ENCODE measurements around the gene P2RY13.

The P2RY13 gene

GRCh38 chr3:151329363-151329762 is at the start of gene P2RY13:
Gene P2RY13, minus strand, starts transcription at chr3:151329549. Its CDS starts 21 bp downstream, at chr3:151329528.
- no peaks in the 10 kb centered on the region for H3K4me1 ChIP-seq (ENCODE audit: control insufficient read depth in 1 of 2, insufficient read depth in 2 of 2, low read length in 2 of 2)
- peak within 1 kb of the TSS; percentile 16 to 35 for H3K4me3 ChIP-seq (ENCODE audit: low read depth in 1 of 2, low read length in 2 of 2)
- no peaks in the 10 kb centered on the region for H3K36me3 ChIP-seq (ENCODE audit: control insufficient read depth in 1 of 2, insufficient read depth in 2 of 2, low read length in 2 of 2)
- H3K27me3 ChIP-seq (ENCODE audit: low read depth, low read length): no peaks in the 10 kb centered on the region
- no peaks in the 10 kb centered on the region for H3K9me3 ChIP-seq (ENCODE audit: control insufficient read depth in 1 of 2, low read length in 2 of 2)
- H3K27ac ChIP-seq (ENCODE audit: low read length): no peak within 1 kb of the TSS

GRCh38 chr3:151377768-151378385 is 48.5 kb upstream of the P2RY13 start:
- Histone ChIP-seq H3K27me3 (ENCODE audit: low read depth, low read length) (no peaks in the 10 kb centered on the region), H3K27ac (ENCODE audit: low read length) (no peak overlapping the region), H3K9me3 (ENCODE audit: control insufficient read depth in 1 of 2, low read length in 2 of 2) (no peaks in the 10 kb centered on the region), H3K36me3 (ENCODE audit: control insufficient read depth in 1 of 2, insufficient read depth in 2 of 2, low read length in 2 of 2) (no peaks in the 10 kb centered on the region), H3K4me3 (ENCODE audit: low read depth in 1 of 2, low read length in 2 of 2) (no peak overlapping the region), H3K4me1 (ENCODE audit: control insufficient read depth in 1 of 2, insufficient read depth in 2 of 2, low read length in 2 of 2) (peaks cover 0 to 5% of the 10 kb centered on the region in 2 donors)

DNA sequence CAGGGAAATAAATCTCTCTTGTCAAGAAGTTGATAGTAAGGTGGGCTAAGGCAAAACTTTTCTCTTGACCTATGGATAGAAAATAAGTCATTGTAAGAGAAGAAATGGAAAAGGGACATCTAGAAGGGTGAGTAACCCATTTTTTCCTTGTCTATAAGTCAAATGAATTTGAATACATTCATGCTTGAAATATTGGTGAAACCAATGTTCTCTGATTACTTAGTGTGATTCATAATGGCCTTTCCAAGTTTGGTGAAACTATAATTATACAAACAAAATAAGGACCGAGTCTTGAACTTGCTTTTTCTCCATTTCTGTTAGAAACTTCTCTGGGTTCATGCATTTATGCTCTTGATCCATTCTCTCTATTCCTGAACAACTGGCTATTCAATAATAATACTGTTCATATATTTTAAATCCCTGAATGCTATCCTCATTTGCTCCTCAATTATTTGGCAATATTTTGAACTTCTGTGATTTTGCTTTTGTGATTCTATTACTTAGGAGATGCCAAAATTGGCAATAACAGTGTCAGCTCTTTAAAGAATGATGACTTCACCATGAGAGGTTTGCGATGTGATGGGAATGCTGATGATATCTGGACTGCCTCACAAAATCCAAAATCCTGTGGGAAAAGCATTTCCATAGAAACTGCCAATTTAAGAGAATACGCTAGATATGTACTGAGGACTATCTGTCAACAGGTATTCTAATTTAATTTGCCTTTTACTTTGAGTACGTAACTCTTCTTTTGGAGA is 42.9 kb upstream of the P2RY13 start:
- Histone ChIP-seq H3K27ac (ENCODE audit: low read length) (no peak overlapping the region), H3K4me1 (ENCODE audit: control insufficient read depth in 1 of 2, insufficient read depth in 2 of 2, low read length in 2 of 2) (no peaks in the 10 kb centered on the region), H3K4me3 (ENCODE audit: low read depth in 1 of 2, low read length in 2 of 2) (no peak overlapping the region), H3K27me3 (ENCODE audit: low read depth, low read length) (no peaks in the 10 kb centered on the region), H3K36me3 (ENCODE audit: control insufficient read depth in 1 of 2, insufficient read depth in 2 of 2, low read length in 2 of 2) (peaks cover 0 to 5% of the 10 kb centered on the region in 2 donors), H3K9me3 (ENCODE audit: control insufficient read depth in 1 of 2, low read length in 2 of 2) (no peaks in the 10 kb centered on the region)

DNA sequence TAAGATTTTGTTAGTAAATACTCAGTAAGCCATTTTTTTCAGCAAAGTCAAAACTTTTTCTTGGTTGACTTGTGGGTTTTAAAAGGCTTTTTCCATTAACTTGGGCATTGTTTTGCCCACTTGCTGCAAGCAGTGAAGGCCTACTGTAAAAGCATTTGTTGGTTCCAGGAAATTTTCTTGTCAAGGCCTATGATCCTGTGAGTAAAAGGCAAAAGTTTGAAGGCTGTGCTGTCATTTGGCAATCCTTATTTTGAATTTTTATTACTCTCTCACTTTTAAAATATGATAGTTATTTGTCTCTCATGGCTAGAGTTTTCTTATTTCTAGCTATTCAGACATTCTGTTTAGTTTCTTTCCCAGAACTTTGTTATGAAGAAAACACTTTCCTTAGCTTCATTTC is 42.2 kb upstream of the P2RY13 start:
- no peaks in the 10 kb centered on the region for H3K4me1 ChIP-seq (ENCODE audit: control insufficient read depth in 1 of 2, insufficient read depth in 2 of 2, low read length in 2 of 2)
- H3K27me3 ChIP-seq (ENCODE audit: low read depth, low read length): no peaks in the 10 kb centered on the region
- no peak overlapping the region for H3K4me3 ChIP-seq (ENCODE audit: low read depth in 1 of 2, low read length in 2 of 2)
- no peak overlapping the region for H3K27ac ChIP-seq (ENCODE audit: low read length)
- peaks cover 0 to 5% of the 10 kb centered on the region in 2 donors for H3K36me3 ChIP-seq (ENCODE audit: control insufficient read depth in 1 of 2, insufficient read depth in 2 of 2, low read length in 2 of 2)
- no peaks in the 10 kb centered on the region for H3K9me3 ChIP-seq (ENCODE audit: control insufficient read depth in 1 of 2, low read length in 2 of 2)

GRCh38 chr3:151367448-151367847 is 38.1 kb upstream of the P2RY13 start:
- no peaks in the 10 kb centered on the region for H3K27me3 ChIP-seq (ENCODE audit: low read depth, low read length)
- H3K27ac ChIP-seq (ENCODE audit: low read length): no peak overlapping the region
- H3K36me3 ChIP-seq (ENCODE audit: control insufficient read depth in 1 of 2, insufficient read depth in 2 of 2, low read length in 2 of 2): peaks cover 0 to 5% of the 10 kb centered on the region in 2 donors
- H3K4me1 ChIP-seq (ENCODE audit: control insufficient read depth in 1 of 2, insufficient read depth in 2 of 2, low read length in 2 of 2): no peaks in the 10 kb centered on the region
- no peak overlapping the region for H3K4me3 ChIP-seq (ENCODE audit: low read depth in 1 of 2, low read length in 2 of 2)
- no peaks in the 10 kb centered on the region for H3K9me3 ChIP-seq (ENCODE audit: control insufficient read depth in 1 of 2, low read length in 2 of 2)

- H3K4me3 ChIP-seq (ENCODE audit: low read depth in 1 of 2, low read length in 2 of 2): no peak overlapping the region
- H3K27me3 ChIP-seq (ENCODE audit: low read depth, low read length): no peaks in the 10 kb centered on the region
- H3K36me3 ChIP-seq (ENCODE audit: control insufficient read depth in 1 of 2, insufficient read depth in 2 of 2, low read length in 2 of 2): peaks cover 0 to 5% of the 10 kb centered on the region in 2 donors
- no peak overlapping the region for H3K27ac ChIP-seq (ENCODE audit: low read length)
- no peaks in the 10 kb centered on the region for H3K4me1 ChIP-seq (ENCODE audit: control insufficient read depth in 1 of 2, insufficient read depth in 2 of 2, low read length in 2 of 2)
- no peaks in the 10 kb centered on the region for H3K9me3 ChIP-seq (ENCODE audit: control insufficient read depth in 1 of 2, low read length in 2 of 2)
Measured at GRCh38 chr3:151366993-151367392, 37.6 kb upstream of the P2RY13 start.

DNA sequence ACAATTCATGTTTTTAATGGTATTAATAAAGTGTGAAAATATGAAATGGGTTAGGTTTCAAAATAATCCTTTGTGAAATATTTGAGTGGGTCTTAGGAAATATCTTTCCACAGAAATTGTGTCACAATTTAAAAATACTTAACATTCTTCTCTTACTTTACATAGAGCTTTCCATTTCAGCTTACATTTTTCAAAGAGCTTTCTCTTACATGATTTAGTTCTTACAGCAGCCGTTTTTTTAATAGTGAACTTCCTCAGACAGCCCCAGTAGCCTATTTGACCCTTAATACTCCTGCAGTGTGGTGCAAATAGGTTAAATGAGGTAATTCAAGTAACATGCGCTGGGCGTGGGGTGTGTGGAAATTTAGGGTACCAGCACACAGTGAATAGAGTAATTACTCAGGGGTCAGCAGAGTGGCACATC is 33.4 kb upstream of the P2RY13 start:
- Histone ChIP-seq H3K27me3 (ENCODE audit: low read depth, low read length) (no peaks in the 10 kb centered on the region), H3K4me1 (ENCODE audit: control insufficient read depth in 1 of 2, insufficient read depth in 2 of 2, low read length in 2 of 2) (no peaks in the 10 kb centered on the region), H3K36me3 (ENCODE audit: control insufficient read depth in 1 of 2, insufficient read depth in 2 of 2, low read length in 2 of 2) (no peaks in the 10 kb centered on the region), H3K4me3 (ENCODE audit: low read depth in 1 of 2, low read length in 2 of 2) (no peak overlapping the region), H3K9me3 (ENCODE audit: control insufficient read depth in 1 of 2, low read length in 2 of 2) (no peaks in the 10 kb centered on the region), H3K27ac (ENCODE audit: low read length) (no peak overlapping the region)

DNA sequence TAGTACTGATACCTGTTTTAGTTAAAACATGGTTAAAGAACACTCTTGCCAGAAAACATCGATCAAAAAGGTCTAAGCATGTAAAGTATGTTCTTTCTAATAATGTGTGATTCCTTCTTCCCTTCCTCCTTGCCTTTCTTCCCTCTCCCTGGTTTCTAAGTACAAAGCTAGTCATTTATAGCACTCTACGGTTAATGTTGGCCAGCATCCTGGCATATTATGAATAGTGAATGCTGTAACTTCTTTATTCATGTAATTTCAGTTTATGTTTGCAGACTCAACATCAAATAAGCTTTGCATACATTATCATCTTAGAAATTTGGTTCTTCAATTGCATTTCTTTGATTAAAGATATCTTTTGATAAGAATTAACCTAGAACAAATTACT is 28.1 kb upstream of the P2RY13 start:
- Histone ChIP-seq H3K27ac (ENCODE audit: low read length) (no peak overlapping the region), H3K36me3 (ENCODE audit: control insufficient read depth in 1 of 2, insufficient read depth in 2 of 2, low read length in 2 of 2) (no peaks in the 10 kb centered on the region), H3K4me3 (ENCODE audit: low read depth in 1 of 2, low read length in 2 of 2) (no peak overlapping the region), H3K9me3 (ENCODE audit: control insufficient read depth in 1 of 2, low read length in 2 of 2) (no peaks in the 10 kb centered on the region), H3K27me3 (ENCODE audit: low read depth, low read length) (no peaks in the 10 kb centered on the region), H3K4me1 (ENCODE audit: control insufficient read depth in 1 of 2, insufficient read depth in 2 of 2, low read length in 2 of 2) (no peaks in the 10 kb centered on the region)

DNA sequence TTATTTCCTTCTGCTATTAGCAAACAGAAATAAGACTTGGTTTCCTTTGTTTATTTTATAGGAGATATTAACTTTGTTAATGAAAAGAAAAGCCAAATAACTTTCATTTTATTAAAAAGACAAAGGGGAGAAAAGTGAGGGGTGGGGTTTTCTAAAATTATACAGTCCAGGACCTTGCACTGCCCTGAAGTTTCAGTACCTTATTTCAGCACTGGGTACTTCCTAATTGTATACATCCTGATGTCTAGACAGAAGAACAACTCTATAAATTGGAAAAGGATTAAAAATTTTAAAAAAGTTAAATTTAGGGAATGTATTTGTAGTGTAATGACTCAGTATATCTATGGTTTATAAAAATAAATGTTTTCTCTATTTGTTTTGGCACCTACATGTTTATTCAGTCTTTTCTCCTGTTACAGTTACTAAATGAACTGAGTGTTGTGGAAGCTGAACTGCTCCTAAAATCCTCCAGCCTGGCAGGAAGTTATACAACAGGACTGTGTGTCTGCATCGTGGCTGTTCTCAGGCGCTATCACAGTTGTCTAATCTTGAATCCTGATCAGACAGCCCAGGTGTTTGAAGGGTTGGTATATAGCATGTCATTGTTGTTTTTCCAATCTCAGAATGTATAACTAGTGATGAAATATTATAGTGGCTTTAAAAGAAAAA is 27.6 kb upstream of the P2RY13 start:
- H3K4me1 ChIP-seq (ENCODE audit: control insufficient read depth in 1 of 2, insufficient read depth in 2 of 2, low read length in 2 of 2): no peaks in the 10 kb centered on the region
- H3K9me3 ChIP-seq (ENCODE audit: control insufficient read depth in 1 of 2, low read length in 2 of 2): no peaks in the 10 kb centered on the region
- H3K27me3 ChIP-seq (ENCODE audit: low read depth, low read length): no peaks in the 10 kb centered on the region
- no peak overlapping the region for H3K4me3 ChIP-seq (ENCODE audit: low read depth in 1 of 2, low read length in 2 of 2)
- no peaks in the 10 kb centered on the region for H3K36me3 ChIP-seq (ENCODE audit: control insufficient read depth in 1 of 2, insufficient read depth in 2 of 2, low read length in 2 of 2)
- no peak overlapping the region for H3K27ac ChIP-seq (ENCODE audit: low read length)

DNA sequence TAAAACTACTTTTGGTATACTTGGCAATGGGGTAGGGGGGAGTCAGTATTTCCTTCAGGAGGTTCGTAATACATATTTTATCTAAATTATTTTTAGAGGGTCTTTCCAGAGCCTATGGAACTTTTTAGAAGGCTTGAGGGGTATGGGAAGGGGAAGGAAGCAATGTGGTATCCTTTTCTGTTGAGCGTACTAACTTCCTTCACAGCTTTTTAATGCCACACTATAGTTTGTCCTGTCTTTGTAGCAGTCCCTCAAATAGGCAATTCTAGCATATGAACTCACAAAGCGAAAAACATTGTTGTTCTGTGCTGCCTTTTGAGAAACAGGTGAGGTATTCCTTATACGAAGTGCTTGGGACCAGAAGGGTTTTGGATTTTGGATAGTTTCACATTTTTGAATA is 22.3 kb upstream of the P2RY13 start:
- Histone ChIP-seq H3K27ac (ENCODE audit: low read length) (no peak overlapping the region), H3K36me3 (ENCODE audit: control insufficient read depth in 1 of 2, insufficient read depth in 2 of 2, low read length in 2 of 2) (no peaks in the 10 kb centered on the region), H3K4me1 (ENCODE audit: control insufficient read depth in 1 of 2, insufficient read depth in 2 of 2, low read length in 2 of 2) (no peaks in the 10 kb centered on the region), H3K9me3 (ENCODE audit: control insufficient read depth in 1 of 2, low read length in 2 of 2) (no peaks in the 10 kb centered on the region), H3K27me3 (ENCODE audit: low read depth, low read length) (no peaks in the 10 kb centered on the region), H3K4me3 (ENCODE audit: low read depth in 1 of 2, low read length in 2 of 2) (no peak overlapping the region)

DNA sequence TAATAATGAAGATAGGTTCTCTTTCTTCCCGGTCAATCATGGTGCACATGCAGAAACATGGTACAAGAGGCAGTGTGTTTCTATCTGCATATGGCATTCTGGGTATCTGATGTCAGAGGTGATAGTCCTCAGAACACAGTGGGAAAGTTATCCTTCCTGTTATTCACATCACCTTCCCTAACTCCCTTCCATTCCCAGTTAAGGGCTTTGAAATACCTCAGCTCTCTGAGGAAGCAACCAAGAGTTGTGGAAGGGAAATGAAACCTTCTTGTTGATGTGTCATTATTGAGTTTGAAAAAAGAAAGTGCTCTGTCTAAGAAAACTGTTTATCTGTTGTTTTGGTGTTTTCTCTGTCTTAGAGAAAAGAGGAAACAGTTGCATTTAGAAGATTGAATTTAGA is 21.9 kb upstream of the P2RY13 start:
- Histone ChIP-seq H3K4me1 (ENCODE audit: control insufficient read depth in 1 of 2, insufficient read depth in 2 of 2, low read length in 2 of 2) (peaks cover 0 to 1% of the 10 kb centered on the region in 2 donors), H3K27ac (ENCODE audit: low read length) (no peak overlapping the region), H3K9me3 (ENCODE audit: control insufficient read depth in 1 of 2, low read length in 2 of 2) (no peaks in the 10 kb centered on the region), H3K4me3 (ENCODE audit: low read depth in 1 of 2, low read length in 2 of 2) (no peak overlapping the region), H3K36me3 (ENCODE audit: control insufficient read depth in 1 of 2, insufficient read depth in 2 of 2, low read length in 2 of 2) (no peaks in the 10 kb centered on the region), H3K27me3 (ENCODE audit: low read depth, low read length) (no peaks in the 10 kb centered on the region)
